Left ventricle myocardium superior (tissue), 1 donor: ENCODE measurements around the gene CCR7. TPM values are rescaled to one million over a fixed set of nuclear protein-coding genes. Genes with fewer than 3 reads are reported as not detected.

Source experiments
- ATAC-seq: fragments of 200-7000 bp; cut with Tn5 transposase; one replicate; pipeline ENCODE4 v1.9.1; 2020; ENCODE audit warnings: mild to moderate bottlenecking, moderate library complexity
- DNase-seq: peaks from one replicate; pipeline ENCODE4 v3.0.0-alpha.2; 2020
- intact Hi-C: fragments of 100-400 bp; cut with micrococcal nuclease; formaldehyde crosslinking; loops from one replicate; pipeline ENCODE4 v1.11.0; 2022
- total RNA-seq: library from RNA; stranded (reverse); fragmentation: NEBNext Ultra II Directional; extraction: Animal tissue kit (Norgen Biotek cat#: 25700); gene quantifications from one replicate; pipeline ENCODE4 v1.2.1, GENCODE V29; 2021
- donor health status: DM: no; HTN: yes; CAD: no; lungs with severe emphysema.

The CCR7 gene
- total RNA-seq, 1 donor from 2014 or later: 0.22 TPM

DNA sequence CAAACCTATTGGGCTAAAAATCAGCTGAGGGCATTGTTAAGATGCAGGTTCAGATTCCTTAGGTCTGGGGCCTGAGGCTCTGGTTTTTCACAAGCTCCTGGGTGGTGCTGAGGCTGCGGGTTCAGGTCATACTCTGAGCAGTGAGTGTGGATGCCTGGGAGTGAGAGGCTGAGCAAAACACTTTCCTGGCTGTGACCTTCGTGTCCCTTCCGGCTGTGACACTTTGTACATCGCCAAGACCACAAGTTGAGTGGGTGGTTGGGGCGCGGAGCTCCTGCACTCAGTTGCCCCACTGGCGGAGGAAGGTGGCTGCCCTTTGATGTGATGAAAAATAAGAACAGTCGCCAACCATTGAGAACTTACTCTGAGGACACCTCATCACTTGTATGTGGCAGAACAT lies 24.8 kb downstream of the CCR7 start:
- intact Hi-C loops: no loop called here
- ATAC-seq (no peak), DNase-seq (no peak)

DNA sequence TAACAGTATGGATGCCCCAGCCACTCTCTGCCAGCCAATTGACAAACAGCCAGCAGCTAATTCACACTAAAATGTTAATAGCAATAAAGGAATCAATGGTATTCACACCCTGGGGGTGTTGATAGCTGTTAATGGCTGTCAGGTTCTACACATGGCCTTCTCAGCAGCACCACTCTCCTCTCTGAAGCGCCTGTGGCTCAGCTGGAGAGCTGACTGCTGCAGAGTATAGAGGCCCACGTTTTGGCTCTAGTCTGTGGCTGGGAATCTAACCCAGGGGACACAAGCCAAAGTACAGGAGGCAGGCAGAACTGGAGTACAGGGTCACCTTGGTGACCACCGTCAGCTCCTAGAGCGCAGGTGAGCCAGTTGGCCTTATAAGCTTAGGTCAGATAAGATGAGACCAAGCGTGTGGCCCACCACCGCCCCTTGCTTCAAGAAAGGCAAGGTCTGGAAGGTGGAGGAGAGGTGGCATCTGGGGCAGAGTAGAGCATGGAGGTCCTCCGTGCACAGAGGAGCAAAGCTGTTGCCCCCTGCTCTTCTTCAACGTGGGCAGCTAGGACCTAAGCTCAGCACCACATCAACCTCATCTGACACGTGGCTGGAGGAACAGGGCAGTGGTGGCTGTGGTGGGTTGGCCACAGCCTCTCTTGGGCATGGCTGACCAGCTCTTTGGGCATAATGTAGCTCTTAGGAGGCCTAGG lies 25.4 kb downstream of the CCR7 start:
- ATAC-seq: peak; percentile 39
- DNase-seq: peak; percentile 60
- intact Hi-C loops: no loop called here

DNA sequence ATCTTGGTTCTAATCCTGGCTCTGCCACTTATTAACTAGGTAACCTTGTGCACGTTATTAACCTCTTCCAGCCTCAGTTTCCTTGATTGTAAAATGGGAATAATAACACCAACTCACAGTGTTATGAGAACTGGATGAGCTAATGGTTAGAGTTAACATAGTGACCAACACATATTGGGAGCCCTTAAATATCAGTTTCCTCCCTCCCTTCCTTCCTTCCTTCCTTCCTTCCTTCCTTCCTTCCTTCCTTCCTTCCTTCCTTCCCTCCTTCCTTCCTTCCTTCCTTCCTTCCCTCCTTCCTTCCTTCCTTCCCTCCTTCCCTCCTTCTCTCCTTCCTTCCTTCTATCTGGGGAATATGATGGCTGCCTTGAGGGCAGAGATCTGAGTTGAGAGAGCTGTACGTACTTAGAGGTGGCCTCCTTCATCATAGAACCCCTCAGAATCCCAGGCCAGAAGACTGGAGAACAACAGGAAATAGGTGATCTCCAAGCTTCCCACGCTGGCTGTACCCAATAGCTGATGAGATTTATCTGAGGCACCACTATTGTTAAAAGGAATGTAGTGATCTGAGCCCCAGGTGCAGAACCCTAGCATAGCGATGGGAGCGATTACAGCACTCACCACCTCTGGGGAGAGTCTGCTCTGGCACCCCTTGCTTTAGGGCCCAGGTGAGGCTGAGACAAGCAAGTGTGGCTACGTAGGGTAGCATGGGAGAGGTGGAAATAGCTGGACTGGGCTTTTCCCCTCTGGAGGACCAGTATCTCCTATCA lies 26.2 kb downstream of the CCR7 start:
- no peak for DNase-seq
- intact Hi-C loops: no loop called here
- ATAC-seq: no peak

DNA sequence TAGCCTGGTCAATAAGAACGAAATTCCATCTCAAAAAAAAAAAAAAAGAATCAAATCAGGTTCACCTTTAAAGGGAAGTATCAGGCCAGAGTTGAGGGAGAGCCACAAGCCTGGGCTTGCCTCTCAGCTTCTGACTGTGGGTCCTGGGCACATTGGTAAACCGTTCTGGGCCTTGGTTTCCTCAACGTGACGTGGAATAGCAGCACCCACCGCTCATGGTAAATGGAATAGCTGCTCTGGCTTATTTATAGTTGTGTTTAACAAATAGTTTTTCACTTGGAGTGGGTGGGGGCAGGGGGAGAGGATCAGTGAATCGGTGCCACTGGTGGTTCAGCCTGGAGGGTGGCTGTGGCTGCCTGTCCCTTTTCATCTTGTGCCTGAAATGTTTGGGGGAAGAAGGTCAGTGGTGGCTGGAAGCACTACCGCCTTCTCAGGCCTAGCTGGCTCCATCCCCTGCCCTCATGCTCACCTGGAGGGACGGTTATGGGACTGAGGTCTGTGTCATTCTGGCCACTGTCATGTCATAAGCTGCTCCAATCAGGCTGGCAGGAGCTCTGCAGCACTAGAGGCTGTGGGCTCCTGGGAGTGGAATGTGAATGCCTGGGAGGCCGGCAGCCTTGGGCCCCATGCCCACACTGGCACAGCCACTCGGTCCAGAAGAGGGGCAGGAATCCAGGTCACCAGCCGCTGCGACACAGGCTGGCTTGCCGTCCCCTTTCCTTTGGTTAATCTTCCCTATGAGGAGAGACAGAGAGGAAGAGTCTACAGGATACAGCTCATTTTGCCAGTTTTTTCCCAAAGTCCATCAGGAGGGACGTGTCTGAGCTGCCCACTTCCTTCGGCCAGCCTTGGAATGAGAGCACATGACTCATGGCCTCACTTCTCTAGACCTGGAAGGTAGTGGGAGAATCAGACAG lies 27.0 kb downstream of the CCR7 start:
- peak; percentile 88 for DNase-seq
- intact Hi-C loops: no loop called here
- peak; percentile 70 for ATAC-seq

DNA sequence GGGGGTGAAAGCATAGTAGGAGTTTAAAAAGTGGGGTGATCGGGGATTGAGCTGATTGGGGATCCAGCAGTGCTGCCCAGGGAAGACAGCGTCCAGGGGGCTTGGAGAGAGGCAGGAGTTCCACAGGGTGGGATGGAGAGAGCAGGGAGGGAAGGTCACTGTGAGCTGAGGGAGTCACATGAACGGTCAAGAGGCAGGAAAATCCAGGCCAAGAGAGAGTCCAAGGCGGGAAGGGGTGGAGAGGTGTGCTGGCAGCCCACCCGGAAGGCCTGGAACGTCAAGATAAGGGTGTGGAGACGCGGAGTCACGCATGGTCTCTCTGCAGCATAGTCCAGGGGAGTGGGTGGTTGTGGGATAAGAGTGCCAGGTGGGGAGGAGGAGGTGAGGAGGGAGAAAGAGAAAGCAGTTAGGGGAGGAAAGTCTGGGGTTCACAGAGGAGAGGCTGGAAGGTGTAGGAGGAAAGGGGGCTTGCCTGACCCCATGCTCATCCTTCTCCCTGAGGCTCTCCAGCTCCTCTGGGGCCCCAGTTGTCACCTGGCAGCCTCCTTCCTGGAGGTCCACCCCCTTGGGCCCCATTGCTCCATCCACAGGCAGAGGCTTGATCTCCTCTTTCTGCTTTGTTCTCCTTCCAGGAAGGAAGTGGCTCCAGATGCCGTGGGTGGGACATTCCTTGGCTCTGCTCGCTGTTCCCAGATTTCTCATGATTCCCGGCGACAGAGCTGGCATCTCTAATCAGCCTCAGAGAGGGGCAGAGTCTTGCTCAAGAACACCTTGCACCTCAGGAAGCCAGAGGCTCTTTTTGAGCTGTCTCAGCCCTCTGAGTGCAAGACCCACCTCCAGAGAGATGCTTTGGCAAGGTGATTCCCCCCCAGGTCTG lies 28.7 kb downstream of the CCR7 start:
- intact Hi-C loops: no loop called here
- ATAC-seq (peak; percentile 30), DNase-seq (no peak)

DNA sequence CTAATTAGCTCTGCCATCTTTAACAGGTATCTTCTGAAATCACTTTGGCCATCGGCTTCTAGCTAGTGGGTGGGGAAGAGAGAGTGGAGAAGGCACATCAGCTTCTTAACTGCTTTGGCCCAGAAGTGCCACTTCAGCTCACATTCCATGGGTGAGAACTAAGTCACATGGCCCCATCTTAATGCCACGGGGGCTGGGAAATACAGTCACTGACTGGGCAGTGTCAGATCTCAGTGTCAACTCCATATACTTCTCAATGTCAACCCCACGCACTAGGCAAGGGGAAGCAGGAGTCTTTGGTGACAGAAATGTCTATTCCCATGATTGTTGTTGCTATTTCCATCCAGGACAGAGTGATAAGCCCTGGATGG lies 29.4 kb downstream of the CCR7 start:
- ATAC-seq: peak; percentile 3

DNA sequence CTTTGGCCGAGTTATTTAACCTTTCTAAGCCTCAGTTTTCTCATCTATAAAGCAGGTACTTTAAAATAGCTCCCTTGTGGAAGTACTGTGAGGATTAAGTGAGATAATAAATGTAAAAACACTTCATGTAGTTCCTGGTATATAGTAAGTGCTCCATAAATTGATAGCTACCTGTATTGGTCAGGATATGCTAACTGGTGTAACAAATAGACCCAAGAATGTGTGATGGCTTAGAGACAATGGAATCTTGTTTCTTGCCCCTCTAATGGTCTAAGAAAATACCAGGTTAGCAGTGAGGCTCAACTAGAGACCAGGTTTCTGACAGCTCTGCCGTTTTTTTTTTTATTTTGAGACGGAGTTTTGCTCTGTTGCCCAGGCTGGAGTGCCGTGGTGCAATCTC lies 29.8 kb downstream of the CCR7 start:
- ATAC-seq (no peak), DNase-seq (no peak)
- intact Hi-C loops: no loop called here

More for the DNA sequence above, 29.4 kb downstream of the CCR7 start:
- DNase-seq: no peak
- intact Hi-C loops: no loop called here

DNA sequence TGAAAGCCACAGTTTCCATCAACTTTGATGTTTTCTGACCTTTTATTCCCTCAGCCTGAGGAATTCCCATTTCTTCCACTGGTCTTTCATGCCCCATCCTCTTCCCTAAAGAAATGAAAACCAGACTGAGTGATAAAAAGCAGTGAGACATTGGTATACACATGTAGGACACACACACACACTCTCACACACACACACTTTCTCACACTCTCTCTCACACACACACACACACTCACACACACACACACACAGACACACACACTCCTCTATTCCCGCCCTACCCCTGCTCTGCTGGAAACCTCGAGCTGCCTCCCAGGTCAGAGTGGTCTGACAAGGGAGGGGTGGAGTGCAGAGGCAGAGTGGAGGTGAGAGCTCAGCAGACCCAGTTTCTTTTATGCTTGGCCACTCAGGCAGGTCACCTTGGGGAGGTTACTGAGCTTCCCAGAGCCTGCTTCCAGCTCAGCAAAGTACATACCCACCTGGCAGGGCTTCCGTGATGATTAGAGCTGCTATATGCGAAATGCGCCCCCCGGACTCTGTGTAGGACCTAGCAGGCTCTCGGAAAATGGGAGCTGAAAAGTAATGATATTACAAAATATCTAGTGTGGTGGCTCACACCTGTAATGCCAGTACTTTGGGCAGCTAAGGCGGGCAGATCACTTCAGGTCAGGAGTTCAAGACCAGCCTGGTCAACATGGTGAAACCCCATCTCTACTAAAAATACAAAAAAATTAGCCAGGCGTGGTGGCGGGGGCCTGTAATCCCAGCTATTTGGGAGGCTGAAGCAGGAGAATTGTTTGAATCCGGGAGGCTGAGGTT lies 30.7 kb downstream of the CCR7 start:
- DNase-seq: no peak
- ATAC-seq: no peak

DNA sequence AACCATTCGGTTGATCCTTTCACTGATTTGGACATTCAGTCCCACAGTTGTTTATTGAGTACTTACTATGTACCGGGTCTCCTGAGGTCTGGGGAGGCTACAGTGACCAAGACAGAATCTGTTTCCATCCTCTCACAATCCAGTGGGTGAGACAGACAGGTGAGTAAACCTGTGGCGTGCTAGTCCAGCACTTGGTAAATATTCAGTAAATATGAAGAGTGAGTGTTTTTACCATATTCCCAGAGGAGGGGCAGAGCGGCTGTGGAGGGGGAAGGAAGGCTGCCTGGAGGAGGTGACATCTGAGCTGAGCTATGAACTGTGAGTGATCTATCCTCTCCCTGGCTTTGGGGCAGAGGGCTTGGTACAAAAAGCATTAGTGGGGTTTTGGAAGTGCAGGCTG lies 31.4 kb downstream of the CCR7 start:
- intact Hi-C loops: loop anchor here (5.0 kb wide), 1 partner anchor 92 kb away; the partner anchor contains the start of gene IGFBP4
- ATAC-seq (no peak), DNase-seq (no peak)

More for the DNA sequence above, 30.7 kb downstream of the CCR7 start:
- intact Hi-C loops: loop anchor here (5.0 kb wide), 1 partner anchor 92 kb away; the partner anchor contains the start of gene IGFBP4

DNA sequence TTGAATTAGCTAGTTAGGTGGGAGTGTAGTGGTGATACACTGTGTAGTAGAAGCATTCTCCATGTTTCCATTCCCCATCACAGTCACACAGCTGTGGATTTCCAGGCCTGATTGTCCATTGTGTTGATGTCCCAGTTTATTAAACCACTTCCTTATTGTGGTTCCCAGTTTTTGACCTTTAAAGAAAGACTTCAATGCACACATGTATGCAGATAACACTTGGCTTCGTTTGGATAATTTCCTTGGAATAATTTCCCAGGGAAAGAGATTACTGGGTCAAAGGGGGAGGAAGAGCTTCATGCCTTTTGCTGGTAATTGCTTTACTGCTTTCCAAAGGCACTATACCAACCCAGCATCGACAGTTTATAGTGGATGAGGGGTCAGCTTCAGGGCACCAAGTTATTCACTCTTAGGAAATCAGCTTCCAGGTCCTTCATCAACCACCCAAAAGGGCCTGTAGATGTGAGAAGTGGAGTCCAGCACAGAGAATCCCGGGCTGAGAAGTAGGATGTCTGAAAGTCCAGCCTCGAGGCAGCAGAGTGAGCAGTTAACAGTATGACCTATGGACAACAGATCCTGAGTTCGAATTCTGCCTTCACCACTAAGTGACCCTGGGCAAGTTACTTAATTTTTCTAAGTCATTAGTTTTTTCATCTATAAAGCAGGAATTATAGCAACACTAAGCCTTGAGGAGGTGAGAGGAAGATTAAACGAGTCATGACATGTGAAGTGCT lies 32.6 kb downstream of the CCR7 start:
- ATAC-seq: peak; percentile 22
- no peak for DNase-seq
- intact Hi-C loops: loop anchor here (5.0 kb wide), 1 partner anchor 90 kb away; the partner anchor contains the start of gene IGFBP4

DNA sequence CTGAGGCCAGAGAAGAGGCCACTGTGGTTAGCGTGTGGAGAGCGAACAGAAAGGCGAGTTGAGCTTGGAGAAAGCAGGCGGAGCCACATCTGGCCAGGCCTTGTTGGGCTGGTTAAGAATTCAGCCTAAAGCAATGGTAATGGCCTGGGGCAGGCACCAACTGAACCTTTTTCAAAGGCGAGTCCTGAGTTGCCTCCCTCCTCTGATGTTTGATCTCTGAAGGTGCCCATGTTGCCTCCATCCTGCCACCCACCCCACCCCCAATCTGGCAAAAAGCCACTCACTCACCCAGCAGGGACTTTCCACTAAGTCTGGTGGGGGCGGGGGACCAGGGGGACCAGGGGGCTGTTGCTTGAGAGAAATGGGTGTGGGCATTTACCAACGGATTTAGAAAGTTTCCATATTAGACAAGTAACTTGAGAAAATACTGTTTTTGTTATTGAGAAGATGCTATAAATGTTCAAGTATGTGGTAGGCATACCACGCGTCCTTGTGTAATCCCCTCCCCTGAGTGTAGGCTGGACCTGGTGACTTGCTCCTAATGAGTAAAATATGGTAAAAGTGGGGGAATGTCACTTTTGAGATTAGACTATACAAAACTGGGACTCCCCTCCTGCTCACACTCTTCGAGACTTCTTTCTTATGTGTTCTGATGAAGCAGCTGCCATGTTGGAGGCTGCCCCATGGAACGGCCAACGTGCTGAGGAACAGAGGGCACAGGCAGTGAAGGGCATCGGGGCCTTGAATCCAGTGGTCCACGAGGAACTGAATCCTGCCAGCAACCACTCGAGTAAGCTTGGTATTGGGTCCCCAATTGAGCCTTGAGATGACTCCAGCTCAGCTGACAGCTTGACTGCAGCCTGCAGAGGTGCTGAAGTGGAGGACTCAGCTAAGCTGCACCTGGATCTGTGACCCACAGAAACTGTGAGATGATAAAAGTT lies 34.0 kb downstream of the CCR7 start:
- ATAC-seq (no peak), DNase-seq (no peak)
- intact Hi-C loops: loop anchor here (5.0 kb wide), 1 partner anchor 89 kb away; the partner anchor contains the start of gene IGFBP4

DNA sequence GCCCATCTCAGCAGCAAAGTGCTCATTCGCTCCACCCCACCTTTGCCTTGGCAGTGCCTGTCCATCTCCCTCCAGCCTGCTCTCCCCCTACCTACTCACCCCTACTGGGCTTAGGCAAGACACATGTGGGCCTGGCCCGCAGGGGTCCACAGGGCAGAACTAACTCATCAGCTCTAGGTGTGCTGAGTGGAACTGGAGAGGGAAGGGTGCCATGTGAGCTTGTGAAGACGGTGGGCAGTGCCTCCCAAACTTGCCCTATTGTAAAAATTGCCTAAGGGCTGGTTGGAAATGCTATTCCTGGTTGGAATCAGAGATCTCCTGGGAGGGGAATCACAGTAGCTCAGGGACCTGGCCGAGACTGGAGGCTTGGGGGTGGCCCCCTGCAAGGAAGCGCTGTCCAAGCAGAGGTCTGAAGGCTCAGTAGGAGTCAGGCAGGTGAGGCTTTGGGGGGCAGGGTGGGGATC lies 34.7 kb downstream of the CCR7 start:
- no peak for DNase-seq
- no peak for ATAC-seq
- intact Hi-C loops: loop anchor here (5.0 kb wide), 1 partner anchor 88 kb away; the partner anchor contains the start of gene IGFBP4

DNA sequence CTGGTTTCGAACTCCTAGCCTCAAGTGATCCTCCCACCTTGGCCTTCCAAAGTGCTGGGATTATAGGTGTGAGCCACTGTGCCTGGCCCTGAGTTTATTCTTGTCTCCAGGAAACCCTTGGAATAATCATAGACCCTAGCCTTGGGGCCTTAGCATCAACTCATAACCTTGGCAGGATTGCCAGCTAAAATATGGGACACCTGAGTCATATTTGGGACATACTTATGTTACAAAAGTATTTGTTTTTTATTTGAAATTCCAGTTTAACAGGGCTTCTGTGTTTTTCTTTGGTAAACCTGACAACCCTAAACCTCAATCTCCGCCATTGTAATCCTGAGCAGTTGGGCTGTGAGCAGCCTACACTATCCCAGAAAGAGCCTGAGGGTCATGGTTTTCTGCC lies 35.3 kb downstream of the CCR7 start:
- DNase-seq: no peak

DNA sequence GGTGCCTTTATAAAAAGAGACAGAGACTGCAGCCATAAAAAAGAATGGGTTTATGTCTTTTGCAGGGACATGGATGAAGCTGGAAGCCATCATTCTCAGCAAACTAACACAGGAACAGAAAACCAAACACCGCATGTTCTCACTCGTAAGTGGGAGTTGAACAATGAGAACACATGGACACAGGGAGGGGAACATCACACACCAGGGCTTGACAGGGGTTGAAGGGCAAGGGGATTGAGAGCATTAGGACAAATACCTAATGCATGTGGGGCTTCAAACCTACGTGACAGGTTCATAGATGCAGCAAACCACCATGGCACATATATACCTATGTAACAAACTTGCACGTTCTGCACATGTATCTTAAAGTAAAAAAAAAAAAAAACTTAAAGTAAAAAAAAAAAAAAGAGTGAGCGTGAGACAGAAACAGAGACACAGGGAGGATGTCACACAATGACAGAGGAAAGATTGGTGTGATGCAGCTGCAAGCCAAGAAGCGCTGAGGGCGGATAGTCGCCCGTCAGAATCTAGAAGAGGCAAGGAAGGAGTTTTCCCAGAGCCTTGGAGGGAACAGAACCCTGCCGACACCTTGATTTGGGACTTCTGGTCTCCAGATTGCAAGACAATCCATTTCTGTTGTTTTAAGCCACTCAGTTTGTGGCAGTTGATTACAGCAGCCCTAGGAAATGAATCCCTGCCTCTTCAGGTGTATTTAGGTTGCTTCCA lies 36.4 kb downstream of the CCR7 start:
- no peak for DNase-seq
- no peak for ATAC-seq
- intact Hi-C loops: no loop called here

More for the DNA sequence above, 35.3 kb downstream of the CCR7 start:
- intact Hi-C loops: loop anchor here (5.0 kb wide), 1 partner anchor 88 kb away; the partner anchor contains the start of gene IGFBP4
- no peak for ATAC-seq

DNA sequence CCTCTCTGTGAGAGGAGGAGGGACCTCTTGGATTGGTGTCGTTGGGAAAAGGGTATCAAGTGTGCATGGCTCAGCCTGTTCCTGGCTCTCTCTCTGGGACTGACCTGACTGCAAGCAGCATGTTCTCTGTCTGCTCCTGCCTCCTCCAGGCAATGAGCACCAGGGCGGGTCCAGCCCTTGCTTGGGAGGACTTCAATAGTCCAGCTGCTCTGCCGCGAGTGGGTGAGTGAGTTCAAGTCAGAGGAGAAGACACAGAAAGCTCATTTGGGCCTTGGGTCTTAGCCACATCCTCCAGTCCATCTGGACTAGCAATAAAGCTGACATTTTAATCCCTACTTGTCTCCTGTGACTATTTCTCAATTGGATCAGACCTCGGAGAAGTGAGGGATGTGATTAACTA lies 38.6 kb downstream of the CCR7 start:
- DNase-seq (peak; percentile 67), ATAC-seq (peak; percentile 88)
- intact Hi-C loops: no loop called here
